RWPE2 (cell line): ENCODE data around the gene DLG1.

Experiments
- ATAC-seq: fragments of 200-7000 bp; cut with Tn5 transposase; 3 replicates; pipeline ENCODE4 v1.9.1; 2021; ENCODE audit warnings: low read depth
- DNase-seq: peaks from one replicate; pipeline ENCODE4 v3.0.0-alpha.2; 2020; ENCODE audit warnings: low spot score
- H3K27ac ChIP-seq: fragments of 450-650 bp; 2 replicates; pipeline ENCODE4 v1.5.1; 2017; ENCODE audit warnings: mild to moderate bottlenecking; ENCODE audit not compliant: poor library complexity, severe bottlenecking
- H3K27me3 ChIP-seq: fragments of 250-450 bp; sonication (Bioruptor Pico); 2 replicates; pipeline ENCODE4 v1.5.1; 2021; ENCODE audit warnings: mild to moderate bottlenecking, moderate library complexity; ENCODE audit not compliant: insufficient read depth, poor library complexity, severe bottlenecking
- H3K36me3 ChIP-seq: fragments of 250-450 bp; sonication (Bioruptor Pico); 2 replicates; pipeline ENCODE4 v1.5.1; 2020; ENCODE audit warnings: low read depth, mild to moderate bottlenecking, moderate library complexity
- H3K4me1 ChIP-seq: fragments of 250-450 bp; sonication (Bioruptor Pico); 2 replicates; pipeline ENCODE4 v1.5.1; 2021; ENCODE audit warnings: mild to moderate bottlenecking, moderate library complexity; ENCODE audit not compliant: insufficient read depth, poor library complexity, severe bottlenecking
- H3K4me3 ChIP-seq: fragments of 250-450 bp; sonication (Bioruptor Pico); 2 replicates; pipeline ENCODE4 v1.5.1; 2021; ENCODE audit warnings: mild to moderate bottlenecking, moderate library complexity; ENCODE audit not compliant: severe bottlenecking
- H3K9me3 ChIP-seq: fragments of 250-450 bp; sonication (Bioruptor Pico); 2 replicates; pipeline ENCODE4 v1.5.1; 2021; ENCODE audit warnings: mild to moderate bottlenecking, moderate library complexity; ENCODE audit not compliant: severe bottlenecking
- TF ChIP-seq, protein P1 (sequence below): fragments of 450-650 bp; IDR thresholded peaks from one replicate; pipeline ENCODE4 v1.5.1; 2017; ENCODE audit warnings: mild to moderate bottlenecking, moderate library complexity; ENCODE audit not compliant: poor library complexity, severe bottlenecking

Gene DLG1

DNA sequence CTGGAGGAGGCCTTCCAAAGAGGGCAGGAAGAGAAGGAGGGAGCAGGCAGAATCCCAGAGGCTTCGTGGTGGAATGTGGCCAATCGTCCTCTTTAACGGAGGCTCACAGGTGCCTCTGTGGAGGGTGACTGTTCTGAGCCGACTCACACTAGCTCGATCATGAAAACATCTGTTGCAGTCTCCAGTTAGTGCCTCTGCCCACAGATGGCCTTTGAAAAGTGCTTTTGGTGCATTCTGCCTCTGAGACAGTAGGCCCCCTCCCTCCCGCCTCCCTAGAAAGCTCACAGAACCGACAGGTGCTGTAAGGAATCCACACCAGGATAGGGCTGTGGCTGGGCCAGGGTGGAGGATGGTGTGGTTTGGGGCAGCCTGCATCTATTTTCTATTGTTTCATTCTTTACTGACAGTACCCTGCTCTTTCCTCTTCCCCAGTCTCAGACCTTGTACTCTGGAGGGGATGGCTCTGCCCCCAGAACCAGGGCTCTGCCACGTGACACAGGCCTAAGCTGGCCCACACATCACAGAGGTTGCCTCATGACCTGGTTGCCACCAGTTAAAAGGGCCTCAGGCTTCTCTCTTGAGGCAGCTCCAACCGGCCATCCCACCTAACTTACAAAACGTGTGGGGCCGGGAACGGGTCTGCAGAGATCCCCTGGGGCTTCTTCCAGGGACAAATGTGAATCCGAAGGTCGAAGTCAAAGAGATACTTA, 302.6 kb downstream of the DLG1 start:
- Histone ChIP-seq H3K4me1 (no peaks in the 10 kb centered on the region), H3K27ac (no peak overlapping the region), H3K9me3 (no peaks in the 10 kb centered on the region), H3K36me3 (no peaks in the 10 kb centered on the region), H3K27me3 (no peaks in the 10 kb centered on the region), H3K4me3 (no peak overlapping the region)
- TF ChIP-seq, protein P1, sequence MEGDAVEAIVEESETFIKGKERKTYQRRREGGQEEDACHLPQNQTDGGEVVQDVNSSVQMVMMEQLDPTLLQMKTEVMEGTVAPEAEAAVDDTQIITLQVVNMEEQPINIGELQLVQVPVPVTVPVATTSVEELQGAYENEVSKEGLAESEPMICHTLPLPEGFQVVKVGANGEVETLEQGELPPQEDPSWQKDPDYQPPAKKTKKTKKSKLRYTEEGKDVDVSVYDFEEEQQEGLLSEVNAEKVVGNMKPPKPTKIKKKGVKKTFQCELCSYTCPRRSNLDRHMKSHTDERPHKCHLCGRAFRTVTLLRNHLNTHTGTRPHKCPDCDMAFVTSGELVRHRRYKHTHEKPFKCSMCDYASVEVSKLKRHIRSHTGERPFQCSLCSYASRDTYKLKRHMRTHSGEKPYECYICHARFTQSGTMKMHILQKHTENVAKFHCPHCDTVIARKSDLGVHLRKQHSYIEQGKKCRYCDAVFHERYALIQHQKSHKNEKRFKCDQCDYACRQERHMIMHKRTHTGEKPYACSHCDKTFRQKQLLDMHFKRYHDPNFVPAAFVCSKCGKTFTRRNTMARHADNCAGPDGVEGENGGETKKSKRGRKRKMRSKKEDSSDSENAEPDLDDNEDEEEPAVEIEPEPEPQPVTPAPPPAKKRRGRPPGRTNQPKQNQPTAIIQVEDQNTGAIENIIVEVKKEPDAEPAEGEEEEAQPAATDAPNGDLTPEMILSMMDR = no peak
- DNase-seq = no peak
- peak; percentile 9; the same call in 1 of the 3 replicates for ATAC-seq

GRCh38 chr3:196995027-196995426, 303.4 kb downstream of the DLG1 start:
- no peaks in the 10 kb centered on the region for H3K4me1 ChIP-seq
- no peaks in the 10 kb centered on the region for H3K36me3 ChIP-seq
- H3K4me3 ChIP-seq = no peak overlapping the region
- no peak for ATAC-seq
- no peak overlapping the region for H3K27ac ChIP-seq
- TF ChIP-seq, protein P1 = no peak
- no peaks in the 10 kb centered on the region for H3K9me3 ChIP-seq
- DNase-seq = no peak
- H3K27me3 ChIP-seq = no peaks in the 10 kb centered on the region

GRCh38 chr3:196994056-196994455, 304.4 kb downstream of the DLG1 start:
- no peaks in the 10 kb centered on the region for H3K9me3 ChIP-seq
- DNase-seq (no peak), ATAC-seq (no peak)
- H3K27ac ChIP-seq = no peak overlapping the region
- no peaks in the 10 kb centered on the region for H3K27me3 ChIP-seq
- TF ChIP-seq, protein P1 = no peak
- no peaks in the 10 kb centered on the region for H3K4me1 ChIP-seq
- no peaks in the 10 kb centered on the region for H3K36me3 ChIP-seq
- H3K4me3 ChIP-seq = no peak overlapping the region
